Astrocyte (in vitro differentiated cells and primary cell): ENCODE data around the gene TOP3A. TPM values are rescaled to one million over a fixed set of nuclear protein-coding genes. Genes with fewer than 3 reads are reported as not detected.

Source experiments
- DNase-seq: peaks from one replicate; pipeline ENCODE4 v3.0.0-alpha.2; 2010; ENCODE audit warnings: low read depth
- FAIRE-seq: peaks from 2 replicates; lab custom pipeline; 2011; peaks lifted over from hg19 to GRCh38; lab: Jason Lieb, UNC
- H2AFZ ChIP-seq: 2 replicates; pipeline ENCODE4 v1.6.0; 2012; ENCODE audit warnings: low read depth, low read length, inconsistent platforms
- H3K27ac ChIP-seq: 2 replicates; pipeline ENCODE4 v1.5.1; 2011; ENCODE audit warnings: low read depth, low read length, inconsistent platforms
- H3K27me3 ChIP-seq: 2 replicates; pipeline ENCODE4 v1.6.0; 2011; ENCODE audit warnings: low read length, inconsistent platforms; ENCODE audit not compliant: insufficient read depth
- H3K36me3 ChIP-seq: 2 replicates; pipeline ENCODE4 v1.5.1; 2011; ENCODE audit warnings: low read length, inconsistent platforms; ENCODE audit not compliant: insufficient read depth
- H3K4me1 ChIP-seq: 2 replicates; pipeline ENCODE4 v1.5.1; 2011; ENCODE audit warnings: low read length, inconsistent platforms; ENCODE audit not compliant: insufficient read depth
- H3K4me2 ChIP-seq: 2 replicates; pipeline ENCODE4 v1.6.0; 2012; ENCODE audit warnings: low read length, inconsistent platforms
- H3K4me3 ChIP-seq: 2 replicates; pipeline ENCODE4 v1.5.1; 2011; ENCODE audit warnings: low read depth, mild to moderate bottlenecking, low read length, inconsistent platforms; ENCODE audit not compliant: insufficient read depth
- H3K79me2 ChIP-seq: 2 replicates; pipeline ENCODE4 v1.6.0; 2012; ENCODE audit warnings: mild to moderate bottlenecking, low read length, inconsistent platforms; ENCODE audit not compliant: insufficient read depth
- H3K9ac ChIP-seq: 2 replicates; pipeline ENCODE4 v1.6.0; 2012; ENCODE audit warnings: mild to moderate bottlenecking, low read length, inconsistent platforms
- H3K9me3 ChIP-seq: 2 replicates; pipeline ENCODE4 v1.5.1; 2012; ENCODE audit warnings: low read depth, mild to moderate bottlenecking, low read length, inconsistent platforms; ENCODE audit not compliant: insufficient read depth
- H4K20me1 ChIP-seq: 2 replicates; pipeline ENCODE4 v1.6.0; 2012; ENCODE audit warnings: low read length, inconsistent platforms; ENCODE audit not compliant: insufficient read depth
- H3K27ac Mint-ChIP-seq: one replicate; pipeline ENCODE4 v1.8.0; 2021; ENCODE audit warnings: mild to moderate bottlenecking, mixed read lengths; ENCODE audit not compliant: unreplicated experiment
- H3K27me3 Mint-ChIP-seq: one replicate; pipeline ENCODE4 v1.8.0; 2021; ENCODE audit warnings: low read depth, mixed read lengths; ENCODE audit not compliant: unreplicated experiment
- H3K36me3 Mint-ChIP-seq: one replicate; pipeline ENCODE4 v1.8.0; 2021; ENCODE audit warnings: low read depth, mixed read lengths; ENCODE audit not compliant: unreplicated experiment
- H3K4me1 Mint-ChIP-seq: one replicate; pipeline ENCODE4 v1.8.0; 2021; ENCODE audit warnings: low read depth, mixed read lengths; ENCODE audit not compliant: unreplicated experiment
- H3K4me3 Mint-ChIP-seq: one replicate; pipeline ENCODE4 v1.8.0; 2021; ENCODE audit warnings: mild to moderate bottlenecking, moderate library complexity, mixed read lengths; ENCODE audit not compliant: unreplicated experiment
- H3K9me3 Mint-ChIP-seq: one replicate; pipeline ENCODE4 v1.8.0; 2021; ENCODE audit warnings: mild to moderate bottlenecking, mixed read lengths; ENCODE audit not compliant: unreplicated experiment
- EZH2 ChIP-seq: IDR thresholded peaks from 2 replicates; pipeline ENCODE4 v1.6.1; 2012; ENCODE audit warnings: mild to moderate bottlenecking, low read length, inconsistent platforms; ENCODE audit not compliant: insufficient read depth
- total RNA-seq: library from RNA; stranded (reverse); gene quantifications from 2 replicates; pipeline ENCODE4 v1.2.1, GENCODE V29; 2021
- TF ChIP-seq, protein P1 (sequence below): IDR thresholded peaks from 2 replicates; pipeline ENCODE4 v1.5.1; 2011; ENCODE audit warnings: low read depth, mild to moderate bottlenecking, inconsistent platforms, low read length, moderate library complexity; ENCODE audit not compliant: insufficient read depth

TOP3A gene
- total RNA-seq, 1 donor from 2014 or later = 31.0 TPM

DNA sequence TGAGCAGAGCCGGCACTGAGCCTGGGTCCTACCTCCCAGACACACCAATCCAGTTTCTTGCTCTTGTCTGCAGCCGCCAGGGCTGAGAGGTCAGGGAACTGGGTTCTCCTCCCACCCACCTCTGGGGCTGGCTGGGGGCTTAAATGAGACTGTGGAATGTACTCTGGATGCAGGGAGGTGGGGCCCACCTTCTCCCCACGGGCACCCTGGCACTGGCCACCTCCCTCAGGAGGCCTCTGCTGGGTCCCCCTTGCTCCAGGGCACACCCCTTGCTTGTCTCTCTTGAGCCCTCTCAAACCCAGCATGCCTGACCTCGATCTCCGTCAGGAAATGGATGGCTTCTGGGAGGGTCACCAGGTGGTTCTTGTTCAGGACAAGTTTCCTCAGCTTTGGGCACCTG is 62.6 kb downstream of the TOP3A start:
- H3K27ac Mint-ChIP-seq = no peak overlapping the region
- Histone ChIP-seq H3K36me3 (peaks cover 29% of the 10 kb centered on the region), H4K20me1 (peaks cover 87% of the 10 kb centered on the region), H3K9me3 (no peaks in the 10 kb centered on the region), H3K27me3 (no peaks in the 10 kb centered on the region), H3K4me1 (peaks cover 11% of the 10 kb centered on the region), H3K9ac (no peak overlapping the region), H3K27ac (no peak overlapping the region), H3K79me2 (peaks cover 30% of the 10 kb centered on the region), H3K4me2 (no peak overlapping the region), H2AFZ (no peak overlapping the region), H3K4me3 (no peak overlapping the region)
- no peak overlapping the region for H3K4me3 Mint-ChIP-seq
- no peak for FAIRE-seq
- H3K36me3 Mint-ChIP-seq = peaks cover 22% of the 10 kb centered on the region
- no peaks in the 10 kb centered on the region for H3K9me3 Mint-ChIP-seq
- H3K27me3 Mint-ChIP-seq = no peaks in the 10 kb centered on the region
- TF ChIP-seq, protein P1, sequence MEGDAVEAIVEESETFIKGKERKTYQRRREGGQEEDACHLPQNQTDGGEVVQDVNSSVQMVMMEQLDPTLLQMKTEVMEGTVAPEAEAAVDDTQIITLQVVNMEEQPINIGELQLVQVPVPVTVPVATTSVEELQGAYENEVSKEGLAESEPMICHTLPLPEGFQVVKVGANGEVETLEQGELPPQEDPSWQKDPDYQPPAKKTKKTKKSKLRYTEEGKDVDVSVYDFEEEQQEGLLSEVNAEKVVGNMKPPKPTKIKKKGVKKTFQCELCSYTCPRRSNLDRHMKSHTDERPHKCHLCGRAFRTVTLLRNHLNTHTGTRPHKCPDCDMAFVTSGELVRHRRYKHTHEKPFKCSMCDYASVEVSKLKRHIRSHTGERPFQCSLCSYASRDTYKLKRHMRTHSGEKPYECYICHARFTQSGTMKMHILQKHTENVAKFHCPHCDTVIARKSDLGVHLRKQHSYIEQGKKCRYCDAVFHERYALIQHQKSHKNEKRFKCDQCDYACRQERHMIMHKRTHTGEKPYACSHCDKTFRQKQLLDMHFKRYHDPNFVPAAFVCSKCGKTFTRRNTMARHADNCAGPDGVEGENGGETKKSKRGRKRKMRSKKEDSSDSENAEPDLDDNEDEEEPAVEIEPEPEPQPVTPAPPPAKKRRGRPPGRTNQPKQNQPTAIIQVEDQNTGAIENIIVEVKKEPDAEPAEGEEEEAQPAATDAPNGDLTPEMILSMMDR = no peak
- TF ChIP-seq EZH2 = no peak
- peaks cover 9% of the 10 kb centered on the region for H3K4me1 Mint-ChIP-seq
- DNase-seq = no peak

DNA sequence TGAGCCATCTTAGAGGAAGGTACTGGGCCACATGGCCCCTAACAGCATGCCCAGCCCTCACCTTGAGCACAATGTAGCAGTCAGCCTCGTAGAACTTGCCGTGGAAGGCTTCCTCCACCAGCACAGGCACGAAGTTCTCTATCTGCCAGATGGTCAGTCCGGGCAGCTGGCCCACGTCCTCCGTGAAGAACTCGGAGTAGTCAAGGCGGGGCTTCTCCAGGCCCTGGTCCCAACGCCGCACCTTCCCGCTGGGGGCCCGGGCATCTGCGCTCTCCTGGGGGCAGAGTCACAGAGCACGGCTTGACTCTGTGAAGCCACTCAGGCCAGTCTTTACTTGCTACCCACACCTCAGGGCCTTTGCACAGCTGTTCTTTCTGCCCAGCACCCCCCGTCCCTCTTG is 63.6 kb downstream of the TOP3A start:
- Histone ChIP-seq H3K9me3 (no peaks in the 10 kb centered on the region), H3K4me1 (peaks cover 7% of the 10 kb centered on the region), H3K79me2 (peaks cover 20% of the 10 kb centered on the region), H3K4me3 (no peak overlapping the region), H2AFZ (no peak overlapping the region), H3K27me3 (no peaks in the 10 kb centered on the region), H3K27ac (no peak overlapping the region), H3K9ac (no peak overlapping the region), H3K4me2 (no peak overlapping the region), H4K20me1 (peaks cover 84% of the 10 kb centered on the region), H3K36me3 (peaks cover 28% of the 10 kb centered on the region)
- Mint-ChIP-seq H3K4me3 (no peak overlapping the region), H3K27me3 (no peaks in the 10 kb centered on the region), H3K9me3 (no peaks in the 10 kb centered on the region), H3K27ac (no peak overlapping the region), H3K4me1 (peaks cover 7% of the 10 kb centered on the region), H3K36me3 (peaks cover 27% of the 10 kb centered on the region)
- DNase-seq = no peak
- TF ChIP-seq EZH2 = no peak
- TF ChIP-seq, protein P1 = no peak
- no peak for FAIRE-seq

DNA sequence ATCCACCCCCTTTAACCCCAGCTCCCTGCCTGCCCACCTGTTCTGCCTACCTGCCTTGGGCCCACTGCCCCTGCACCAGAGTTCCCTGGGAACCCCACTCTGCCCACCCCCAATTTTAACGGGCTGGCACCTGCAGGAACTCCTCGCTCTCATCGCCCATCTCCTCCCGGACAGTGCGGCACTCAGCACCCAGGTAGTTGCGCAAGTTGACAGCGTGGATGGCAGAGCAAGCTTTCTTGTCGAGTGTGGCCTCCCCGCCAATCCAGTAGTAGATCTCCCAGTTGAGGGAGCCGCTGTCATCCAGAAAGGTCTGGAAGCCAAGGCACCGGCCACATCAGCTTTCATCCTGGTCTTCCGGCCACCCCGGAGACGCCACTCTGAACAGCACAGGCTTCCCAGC is 64.1 kb downstream of the TOP3A start:
- FAIRE-seq = no peak
- Histone ChIP-seq H3K27ac (no peak overlapping the region), H3K4me3 (no peak overlapping the region), H3K4me1 (peaks cover 7% of the 10 kb centered on the region), H3K27me3 (no peaks in the 10 kb centered on the region), H2AFZ (no peak overlapping the region), H3K4me2 (no peak overlapping the region), H3K79me2 (peaks cover 15% of the 10 kb centered on the region), H3K9ac (no peak overlapping the region), H3K36me3 (peaks cover 28% of the 10 kb centered on the region), H4K20me1 (peaks cover 84% of the 10 kb centered on the region), H3K9me3 (no peaks in the 10 kb centered on the region)
- no peak overlapping the region for H3K4me3 Mint-ChIP-seq
- no peak overlapping the region for H3K27ac Mint-ChIP-seq
- no peak for TF ChIP-seq EZH2
- TF ChIP-seq, protein P1 = no peak
- H3K27me3 Mint-ChIP-seq = no peaks in the 10 kb centered on the region
- H3K36me3 Mint-ChIP-seq = peaks cover 27% of the 10 kb centered on the region
- no peaks in the 10 kb centered on the region for H3K9me3 Mint-ChIP-seq
- peaks cover 5% of the 10 kb centered on the region for H3K4me1 Mint-ChIP-seq
- no peak for DNase-seq
